Muscle of leg (tissue), 11 donors: ENCODE results near the gene C5orf58. TPM values are rescaled to one million over a fixed set of nuclear protein-coding genes. Genes with fewer than 3 reads are reported as not detected.

Source experiments
- DNase-seq: peaks from one replicate; pipeline ENCODE4 v3.0.0; 2013
- H3K27ac ChIP-seq: one replicate; pipeline ENCODE4 v1.5.1; 2013; ENCODE audit warnings: mild to moderate bottlenecking, low read length, control low read depth
- H3K27me3 ChIP-seq: one replicate; pipeline ENCODE4 v1.6.1; 2013; ENCODE audit warnings: low read length; ENCODE audit not compliant: control insufficient read depth, insufficient read depth
- H3K36me3 ChIP-seq: one replicate; pipeline ENCODE4 v1.6.1; 2013; ENCODE audit warnings: low read length; ENCODE audit not compliant: control insufficient read depth, insufficient read depth
- H3K4me1 ChIP-seq: one replicate; pipeline ENCODE4 v1.6.1; 2013; ENCODE audit warnings: low read length; ENCODE audit not compliant: control insufficient read depth, insufficient read depth
- H3K4me3 ChIP-seq: one replicate; pipeline ENCODE4 v1.5.1; 2013; ENCODE audit warnings: low read length, control low read depth
- H3K9me3 ChIP-seq: replicated peaks from 2 replicates; pipeline ENCODE4 v1.6.1; 2013; ENCODE audit warnings: low read depth, low read length; ENCODE audit not compliant: control insufficient read depth
- WGBS: methylation state at CpG from one replicate; pipeline ENCODE4 v1.1.5; 2013; ENCODE audit warnings: missing lambda C conversion rate; ENCODE audit not compliant: insufficient coverage; 5-methylcytosine and 5-hydroxymethylcytosine counted together
- polyA plus RNA-seq, 8 donors: library from polyadenylated mRNA; unstranded; fragments of 120-200 nt; gene quantifications; one replicate each; pipeline versions ENCODE4 v1.2.1 to v1.2.3, GENCODE V29; 2013; ENCODE audit warnings: inconsistent platforms in 1 of 8, low replicate concordance in 1 of 8; ENCODE audit not compliant: insufficient read length in 8 of 8, insufficient read depth in 1 of 8
- total RNA-seq: library from RNA; stranded (reverse); fragments of 120-200 nt; gene quantifications from one replicate; pipeline ENCODE4 v1.2.4, GENCODE V29; 2013

The C5orf58 gene
- total and polyA plus RNA-seq, 9 donors, result 0.18 to 0.34 (median 0.24) TPM; not detected in 4

- Histone ChIP-seq H3K27ac (no peak overlapping the region), H3K4me1 (peaks cover 19% of the 10 kb centered on the region), H3K27me3 (peaks cover 2% of the 10 kb centered on the region), H3K9me3 (no peaks in the 10 kb centered on the region), H3K4me3 (no peak overlapping the region), H3K36me3 (no peaks in the 10 kb centered on the region)
- 63% methylated on average over 6 of the region's 9 CpGs for WGBS
- peak; percentile 45 for DNase-seq
Observed at GRCh38 chr5:170278611-170279458, 46.0 kb downstream of the C5orf58 start.

- DNase-seq, result no peak
- WGBS, result 50% methylated on average over 1 of the region's 4 CpGs
- Histone ChIP-seq H3K27ac (no peak overlapping the region), H3K27me3 (peaks cover 2% of the 10 kb centered on the region), H3K4me1 (peaks cover 19% of the 10 kb centered on the region), H3K9me3 (no peaks in the 10 kb centered on the region), H3K4me3 (no peak overlapping the region), H3K36me3 (no peaks in the 10 kb centered on the region)
Observed at GRCh38 chr5:170279459-170279817, 46.7 kb downstream of the C5orf58 start.

GRCh38 chr5:170280011-170280493 lies 47.3 kb downstream of the C5orf58 start:
- H3K4me1 ChIP-seq, result peaks cover 19% of the 10 kb centered on the region
- no peak overlapping the region for H3K4me3 ChIP-seq
- H3K27ac ChIP-seq, result no peak overlapping the region
- peak; percentile 70 for DNase-seq
- no peaks in the 10 kb centered on the region for H3K9me3 ChIP-seq
- H3K27me3 ChIP-seq, result peaks cover 2% of the 10 kb centered on the region
- WGBS, result 24% methylated on average over 3 of the region's 6 CpGs
- H3K36me3 ChIP-seq, result no peaks in the 10 kb centered on the region

DNA sequence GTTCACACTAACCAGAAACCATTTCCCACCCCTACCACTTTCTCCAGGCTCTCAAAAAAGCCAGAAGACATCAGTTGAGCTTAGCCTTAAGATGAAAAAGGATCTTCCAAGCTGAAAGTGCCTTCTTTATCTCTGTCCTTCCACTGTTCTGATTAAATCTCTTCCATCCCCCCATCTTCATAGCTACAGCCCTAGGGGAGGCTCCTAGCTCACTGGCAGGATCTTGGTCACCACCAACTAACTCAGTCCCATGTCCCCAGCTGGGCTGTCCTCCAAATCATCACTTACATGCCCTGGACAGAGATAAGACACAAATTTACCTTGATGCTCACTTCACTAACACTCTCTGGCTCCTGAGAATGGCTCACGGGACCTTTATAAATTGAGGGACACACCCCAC lies 50.5 kb downstream of the C5orf58 start:
- H3K9me3 ChIP-seq, result no peaks in the 10 kb centered on the region
- 93% methylated on average over 1 of the region's 1 CpG for WGBS
- H3K36me3 ChIP-seq, result no peaks in the 10 kb centered on the region
- no peak overlapping the region for H3K4me3 ChIP-seq
- no peak for DNase-seq
- H3K27me3 ChIP-seq, result peaks cover 2% of the 10 kb centered on the region
- H3K27ac ChIP-seq, result no peak overlapping the region
- H3K4me1 ChIP-seq, result peaks cover 13% of the 10 kb centered on the region

DNA sequence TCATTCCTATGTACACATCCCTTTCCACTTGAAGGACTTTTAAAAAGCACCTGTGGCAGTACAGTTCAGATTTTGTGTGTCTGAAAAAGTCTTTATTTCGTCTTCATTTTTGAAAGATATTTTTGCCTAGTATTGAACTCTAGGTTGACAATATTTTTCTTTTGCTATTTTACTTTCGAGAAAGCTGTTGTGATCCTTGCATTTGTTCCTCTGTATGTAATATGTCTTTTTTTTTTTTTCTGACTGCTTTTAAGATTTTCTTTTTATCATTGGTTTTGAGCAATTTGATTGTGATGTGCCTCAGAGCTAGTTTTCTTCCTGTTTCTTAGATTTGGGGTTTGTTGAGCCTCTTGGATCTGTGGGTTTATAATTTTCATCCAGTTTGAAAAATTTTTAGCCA lies 51.4 kb downstream of the C5orf58 start:
- H3K4me1 ChIP-seq, result peaks cover 12% of the 10 kb centered on the region
- WGBS, result no CpG with 5 or more reads among the region's 2 CpGs
- no peaks in the 10 kb centered on the region for H3K9me3 ChIP-seq
- H3K27me3 ChIP-seq, result peaks cover 2% of the 10 kb centered on the region
- no peaks in the 10 kb centered on the region for H3K36me3 ChIP-seq
- no peak overlapping the region for H3K27ac ChIP-seq
- H3K4me3 ChIP-seq, result no peak overlapping the region
- DNase-seq, result no peak

GRCh38 chr5:170285181-170285580 lies 52.4 kb downstream of the C5orf58 start:
- Histone ChIP-seq H3K27me3 (peaks cover 2% of the 10 kb centered on the region), H3K27ac (no peak overlapping the region), H3K9me3 (no peaks in the 10 kb centered on the region), H3K4me1 (peaks cover 9% of the 10 kb centered on the region), H3K4me3 (no peak overlapping the region), H3K36me3 (no peaks in the 10 kb centered on the region)
- no peak for DNase-seq

GRCh38 chr5:170286386-170286925 lies 53.7 kb downstream of the C5orf58 start:
- Histone ChIP-seq H3K9me3 (peaks cover 3% of the 10 kb centered on the region), H3K27me3 (peaks cover 2% of the 10 kb centered on the region), H3K4me3 (no peak overlapping the region), H3K4me1 (peaks cover 8% of the 10 kb centered on the region), H3K27ac (no peak overlapping the region), H3K36me3 (no peaks in the 10 kb centered on the region)
- 68% methylated on average over 2 of the region's 3 CpGs for WGBS
- no peak for DNase-seq

- no peaks in the 10 kb centered on the region for H3K36me3 ChIP-seq
- whole genome bisulfite sequencing, result 29% methylated on average over 1 of the region's 1 CpG
Observed at GRCh38 chr5:170287532-170287931, 54.7 kb downstream of the C5orf58 start.

DNA sequence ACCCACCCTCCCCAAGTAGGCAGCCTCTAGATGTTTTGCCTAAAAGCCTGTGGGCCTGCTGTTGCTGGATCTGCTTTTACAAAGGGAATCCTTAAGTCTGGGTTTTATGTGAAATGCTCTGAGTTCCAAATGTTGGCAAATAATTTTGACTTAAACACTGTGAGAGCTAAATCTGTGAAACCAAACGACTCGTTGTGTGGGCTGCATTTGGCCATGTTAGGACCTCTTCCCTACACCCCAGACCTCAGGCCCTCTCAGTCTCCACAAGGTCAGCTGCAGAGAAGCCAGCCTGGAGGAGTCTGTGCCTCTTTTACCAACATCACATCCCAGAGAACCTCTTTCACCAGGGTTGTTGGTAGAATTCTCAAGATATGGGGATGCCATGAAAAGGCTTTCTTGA lies 55.4 kb downstream of the C5orf58 start:
- WGBS, result 75% methylated on average over 2 of the region's 2 CpGs
- H3K27me3 ChIP-seq, result peaks cover 2% of the 10 kb centered on the region
- H3K9me3 ChIP-seq, result peaks cover 3% of the 10 kb centered on the region
- H3K36me3 ChIP-seq, result no peaks in the 10 kb centered on the region
- peaks cover 8% of the 10 kb centered on the region for H3K4me1 ChIP-seq
- no peak for DNase-seq
- H3K4me3 ChIP-seq, result no peak overlapping the region
- no peak overlapping the region for H3K27ac ChIP-seq

More at GRCh38 chr5:170287532-170287931, 54.7 kb downstream of the C5orf58 start:
- peaks cover 8% of the 10 kb centered on the region for H3K4me1 ChIP-seq
- peaks cover 3% of the 10 kb centered on the region for H3K9me3 ChIP-seq
- no peak overlapping the region for H3K27ac ChIP-seq
- peaks cover 2% of the 10 kb centered on the region for H3K27me3 ChIP-seq
- no peak overlapping the region for H3K4me3 ChIP-seq
- DNase-seq, result peak; percentile 46

GRCh38 chr5:170288551-170288950 lies 55.8 kb downstream of the C5orf58 start:
- WGBS, result no CpG with 5 or more reads among the region's 3 CpGs
- Histone ChIP-seq H3K9me3 (peaks cover 3% of the 10 kb centered on the region), H3K4me3 (no peak overlapping the region), H3K27me3 (peaks cover 5% of the 10 kb centered on the region), H3K27ac (no peak overlapping the region), H3K4me1 (peaks cover 8% of the 10 kb centered on the region), H3K36me3 (no peaks in the 10 kb centered on the region)
- DNase-seq, result no peak
